SH-SY5Y (cell line): ENCODE results near the gene AFF2.

Experiments
- GATA2 ChIP-seq: IDR thresholded peaks from 2 replicates; pipeline ENCODE4 v1.6.1; 2011; ENCODE audit warnings: mild to moderate bottlenecking, low read depth, low read length
- GATA3 ChIP-seq: IDR thresholded peaks from 2 replicates; pipeline ENCODE4 v1.6.1; 2011; ENCODE audit warnings: low read depth, mild to moderate bottlenecking, low read length, moderate library complexity

- TF ChIP-seq GATA2 (no peak), GATA3 (no peak)
These were observed 30.1 kb upstream of the AFF2 start for GRCh38 chrX:148470324-148470723.
